Fibroblast of lung (primary cell): ENCODE results near the gene CCDC57. TPM values are rescaled to one million over a fixed set of nuclear protein-coding genes. Genes with fewer than 3 reads are reported as not detected.

Source experiments
- DNase-seq, 2 donors: peaks; one replicate each; pipeline versions ENCODE4 v3.0.0 to v3.0.0-alpha.2; 2010; ENCODE audit warnings: low read depth in 2 of 2
- H2AFZ ChIP-seq: 2 replicates; pipeline ENCODE4 v1.5.1; 2012; ENCODE audit warnings: low read length, control low read depth, inconsistent platforms
- H3K27ac ChIP-seq: 2 replicates; pipeline ENCODE4 v1.5.1; 2011; ENCODE audit warnings: low read length, control low read depth; ENCODE audit not compliant: insufficient read depth
- H3K27me3 ChIP-seq: 2 replicates; pipeline ENCODE4 v1.5.1; 2011; ENCODE audit warnings: mild to moderate bottlenecking, low read length; ENCODE audit not compliant: control insufficient read depth, insufficient read depth
- H3K36me3 ChIP-seq: 2 replicates; pipeline ENCODE4 v1.5.1; 2011; ENCODE audit warnings: low read length; ENCODE audit not compliant: control insufficient read depth, insufficient read depth
- H3K4me1 ChIP-seq: 2 replicates; pipeline ENCODE4 v1.5.1; 2011; ENCODE audit warnings: low read length; ENCODE audit not compliant: control insufficient read depth, insufficient read depth; ENCODE audit errors: extremely low read depth
- H3K4me2 ChIP-seq: 2 replicates; pipeline ENCODE4 v1.5.1; 2011; ENCODE audit warnings: low read length, control low read depth; ENCODE audit not compliant: insufficient read depth; ENCODE audit errors: extremely low read depth
- H3K4me3 ChIP-seq, 4 experiments: fragments of 200-600 bp in 1 of 4; sonication (generic) in 1 of 4; replicated peaks in 1 of 4; 2 replicates each; pipeline ENCODE4 v1.5.1; 2011 to 2016; ENCODE audit warnings: low read length in 4 of 4, low read depth in 3 of 4, mild to moderate bottlenecking in 3 of 4, control low read depth in 2 of 4, inconsistent platforms in 1 of 4, mixed read lengths in 1 of 4; ENCODE audit not compliant: insufficient read depth in 1 of 4; ENCODE audit errors: control extremely low read depth in 1 of 4
- H3K79me2 ChIP-seq: 2 replicates; pipeline ENCODE4 v1.5.1; 2012; ENCODE audit warnings: mild to moderate bottlenecking, low read length, inconsistent platforms; ENCODE audit not compliant: control insufficient read depth, insufficient read depth
- H3K9ac ChIP-seq: 2 replicates; pipeline ENCODE4 v1.5.1; 2011; ENCODE audit warnings: mild to moderate bottlenecking, low read length, control low read depth; ENCODE audit not compliant: insufficient read depth
- H3K9me3 ChIP-seq: 2 replicates; pipeline ENCODE4 v1.5.1; 2012; ENCODE audit warnings: low read depth, low read length; ENCODE audit not compliant: control insufficient read depth, insufficient read depth
- H4K20me1 ChIP-seq: 2 replicates; pipeline ENCODE4 v1.5.1; 2011; ENCODE audit warnings: low read length; ENCODE audit not compliant: control insufficient read depth, insufficient read depth; ENCODE audit errors: extremely low read depth
- CTCF ChIP-seq, 2 donors: IDR thresholded peaks in 1 of 2; conservative IDR thresholded peaks in 1 of 2; 1 replicate in 1 of 2; 2 replicates in 1 of 2; pipeline ENCODE4 v1.5.1; 2011 to 2012; ENCODE audit warnings: low read length in 2 of 2, control low read depth in 1 of 2, inconsistent platforms in 1 of 2, low read depth in 1 of 2, mild to moderate bottlenecking in 1 of 2
- EZH2 ChIP-seq: IDR thresholded peaks from 2 replicates; pipeline ENCODE4 v1.5.1; 2012; ENCODE audit warnings: low read length, control low read depth, mild to moderate bottlenecking; ENCODE audit errors: missing control alignments
- polyA plus RNA-seq, 2 donors: library from polyadenylated mRNA; depleted of rRNA in 1 of 2; stranded (reverse) in 1 of 2; unstranded in 1 of 2; fragments of >200 nt; gene quantifications; 2 replicates each; pipeline ENCODE4 v1.2.1, GENCODE V29; 2011 to 2012; ENCODE audit warnings: missing spikeins in 1 of 2
- total RNA-seq: library from RNA; depleted of rRNA; stranded (reverse); fragments of >200 nt; gene quantifications from 2 replicates; pipeline ENCODE4 v1.2.1, GENCODE V29; 2014

Gene CCDC57
- total and polyA plus RNA-seq, 2 donors (not counting 1 experiment from before 2014, with no cell fraction given) = 7.1 to 10.1 TPM

- no peak overlapping the region for H3K9ac ChIP-seq
- no peak overlapping the region for H3K4me3 ChIP-seq
- H3K4me1 ChIP-seq = no peaks in the 10 kb centered on the region
- H4K20me1 ChIP-seq = no peaks in the 10 kb centered on the region
- TF ChIP-seq CTCF (conservative IDR thresholded peaks at IDR 0.05 in 1 of 2, IDR thresholded peaks at IDR 0.05 in 1 of 2; ENCODE audit: low read depth in 1 of 2, low read length in 2 of 2) (no peak), EZH2 (no peak)
- peaks cover 12% of the 10 kb centered on the region for H3K79me2 ChIP-seq
- H3K27me3 ChIP-seq = no peaks in the 10 kb centered on the region
- no peak overlapping the region for H3K4me2 ChIP-seq
- no peak overlapping the region for H2AFZ ChIP-seq
- peaks cover 46% of the 10 kb centered on the region for H3K36me3 ChIP-seq
- no peak overlapping the region for H3K27ac ChIP-seq
- no peaks in the 10 kb centered on the region for H3K9me3 ChIP-seq
- DNase-seq = no peak
These were observed 151.4 kb downstream of the CCDC57 start for GRCh38 chr17:82061047-82061925.

GRCh38 chr17:82060614-82061013 lies 152.0 kb downstream of the CCDC57 start:
- no peak overlapping the region for H2AFZ ChIP-seq
- DNase-seq = no peak
- H3K4me2 ChIP-seq = no peak overlapping the region
- no peak overlapping the region for H3K9ac ChIP-seq
- H3K36me3 ChIP-seq = peaks cover 50% of the 10 kb centered on the region
- H3K4me3 ChIP-seq = no peak overlapping the region
- no peaks in the 10 kb centered on the region for H3K9me3 ChIP-seq
- no peaks in the 10 kb centered on the region for H3K27me3 ChIP-seq
- H3K27ac ChIP-seq = no peak overlapping the region
- H4K20me1 ChIP-seq = no peaks in the 10 kb centered on the region
- peaks cover 10% of the 10 kb centered on the region for H3K79me2 ChIP-seq
- TF ChIP-seq CTCF (conservative IDR thresholded peaks at IDR 0.05 in 1 of 2, IDR thresholded peaks at IDR 0.05 in 1 of 2; ENCODE audit: low read depth in 1 of 2, low read length in 2 of 2) = no peak
- TF ChIP-seq EZH2 = no peak
- no peaks in the 10 kb centered on the region for H3K4me1 ChIP-seq

- Histone ChIP-seq H3K4me1 (no peaks in the 10 kb centered on the region), H3K79me2 (peaks cover 6% of the 10 kb centered on the region), H3K4me3 (no peak overlapping the region), H3K9ac (no peak overlapping the region), H4K20me1 (no peaks in the 10 kb centered on the region), H3K9me3 (no peaks in the 10 kb centered on the region), H3K36me3 (peaks cover 54% of the 10 kb centered on the region), H2AFZ (no peak overlapping the region), H3K27ac (no peak overlapping the region), H3K4me2 (no peak overlapping the region), H3K27me3 (no peaks in the 10 kb centered on the region)
- DNase-seq = no peak
- TF ChIP-seq CTCF (conservative IDR thresholded peaks at IDR 0.05 in 1 of 2, IDR thresholded peaks at IDR 0.05 in 1 of 2; ENCODE audit: low read depth in 1 of 2, low read length in 2 of 2) (no peak), EZH2 (no peak)
These were observed 152.7 kb downstream of the CCDC57 start for GRCh38 chr17:82060001-82060380.
